ENCODE measurements around the gene DNAJC3.

- TF ChIP-seq POLR2A (IDR thresholded peaks at IDR 0.05) (no peak), CTCF (IDR thresholded peaks at IDR 0.05) (no peak)
These were observed 145.4 kb downstream of the DNAJC3 start for GRCh38 chr13:95822303-95822702.

Measured in lower leg skin (tissue), 3 donors.